ENCODE results near the gene HINT3. TPM values are rescaled to one million over a fixed set of nuclear protein-coding genes. Genes with fewer than 3 reads are reported as not detected.

HINT3 gene
- total and polyA plus RNA-seq, 2 experiments from 2014 or later = 1.8 to 8.0 TPM

- no peak overlapping the region for H3K27ac Mint-ChIP-seq
- peaks cover 43% of the 10 kb centered on the region for H3K79me2 ChIP-seq (replicated peaks; ENCODE audit: insufficient read depth)
- H3K4me3 Mint-ChIP-seq = no peak overlapping the region
These were observed 39.5 kb downstream of the HINT3 start for GRCh38 chr6:125995972-125996580.

More at GRCh38 chr6:125995972-125996580, 39.5 kb downstream of the HINT3 start:
- Histone ChIP-seq H3K4me3 (no peak overlapping the region), H3K4me2 (no peak overlapping the region), H4K20me1 (replicated peaks; ENCODE audit: insufficient read depth) (peaks cover 9% of the 10 kb centered on the region), H3K27ac (ENCODE audit: low read depth) (no peak overlapping the region), H3F3A (replicated peaks; ENCODE audit: low read depth) (no peaks in the 10 kb centered on the region), H3K27me3 (ENCODE audit: insufficient read depth) (no peaks in the 10 kb centered on the region), H3K9me2 (ENCODE audit: insufficient read depth) (no peaks in the 10 kb centered on the region), H2AFZ (no peak overlapping the region), H3K4me1 (ENCODE audit: insufficient read depth) (no peaks in the 10 kb centered on the region), H3K36me3 (ENCODE audit: insufficient read depth) (peaks cover 12% of the 10 kb centered on the region; the same call in 1 of the 2 replicates)
- peaks cover 36% of the 10 kb centered on the region for H3K36me3 Mint-ChIP-seq (ENCODE audit: low read depth)
- H3K4me1 Mint-ChIP-seq = peaks cover 3% of the 10 kb centered on the region; the same call in 1 of the 3 replicates
- H3K27me3 Mint-ChIP-seq (ENCODE audit: insufficient read depth, low read depth, poor library complexity) = no peaks in the 10 kb centered on the region
- peak; percentile 83 for DNase-seq (ENCODE audit: low spot score)
- no peaks in the 10 kb centered on the region for H3K9me3 Mint-ChIP-seq
- ATAC-seq = peak; percentile 91
- TF ChIP-seq ETS1 (IDR thresholded peaks at IDR 0.05) (no peak), EZH2phosphoT487 (IDR thresholded peaks at IDR 0.05; ENCODE audit: unreplicated experiment) (no peak), EZH2 (IDR thresholded peaks at IDR 0.05; ENCODE audit: low read depth, unreplicated experiment) (no peak), CTCF (conservative IDR thresholded peaks at IDR 0.05; ENCODE audit: low read depth in 2 of 2) (peak; percentile 87 to 98), ZNF462 (CRISPR knock-in tag; IDR thresholded peaks at IDR 0.05) (no peak), ZNF331 (CRISPR knock-in tag; IDR thresholded peaks at IDR 0.05; ENCODE audit: low read depth) (no peak)

All from GM23338 (cell line).